Astrocyte (in vitro differentiated cells and primary cell): Measurements from ENCODE around the gene DNAJC5. TPM values are rescaled to one million over a fixed set of nuclear protein-coding genes. Genes with fewer than 3 reads are reported as not detected.

Source experiments
- DNase-seq: peaks from one replicate; pipeline ENCODE4 v3.0.0-alpha.2; 2010; ENCODE audit warnings: low read depth
- FAIRE-seq: peaks from 2 replicates; lab custom pipeline; 2011; peaks lifted over from hg19 to GRCh38; lab: Jason Lieb, UNC
- H2AFZ ChIP-seq: 2 replicates; pipeline ENCODE4 v1.6.0; 2012; ENCODE audit warnings: low read depth, low read length, inconsistent platforms
- H3K27ac ChIP-seq: 2 replicates; pipeline ENCODE4 v1.5.1; 2011; ENCODE audit warnings: low read depth, low read length, inconsistent platforms
- H3K27me3 ChIP-seq: 2 replicates; pipeline ENCODE4 v1.6.0; 2011; ENCODE audit warnings: low read length, inconsistent platforms; ENCODE audit not compliant: insufficient read depth
- H3K36me3 ChIP-seq: 2 replicates; pipeline ENCODE4 v1.5.1; 2011; ENCODE audit warnings: low read length, inconsistent platforms; ENCODE audit not compliant: insufficient read depth
- H3K4me1 ChIP-seq: 2 replicates; pipeline ENCODE4 v1.5.1; 2011; ENCODE audit warnings: low read length, inconsistent platforms; ENCODE audit not compliant: insufficient read depth
- H3K4me2 ChIP-seq: 2 replicates; pipeline ENCODE4 v1.6.0; 2012; ENCODE audit warnings: low read length, inconsistent platforms
- H3K4me3 ChIP-seq: 2 replicates; pipeline ENCODE4 v1.5.1; 2011; ENCODE audit warnings: low read depth, mild to moderate bottlenecking, low read length, inconsistent platforms; ENCODE audit not compliant: insufficient read depth
- H3K79me2 ChIP-seq: 2 replicates; pipeline ENCODE4 v1.6.0; 2012; ENCODE audit warnings: mild to moderate bottlenecking, low read length, inconsistent platforms; ENCODE audit not compliant: insufficient read depth
- H3K9ac ChIP-seq: 2 replicates; pipeline ENCODE4 v1.6.0; 2012; ENCODE audit warnings: mild to moderate bottlenecking, low read length, inconsistent platforms
- H3K9me3 ChIP-seq: 2 replicates; pipeline ENCODE4 v1.5.1; 2012; ENCODE audit warnings: low read depth, mild to moderate bottlenecking, low read length, inconsistent platforms; ENCODE audit not compliant: insufficient read depth
- H4K20me1 ChIP-seq: 2 replicates; pipeline ENCODE4 v1.6.0; 2012; ENCODE audit warnings: low read length, inconsistent platforms; ENCODE audit not compliant: insufficient read depth
- H3K27ac Mint-ChIP-seq: one replicate; pipeline ENCODE4 v1.8.0; 2021; ENCODE audit warnings: mild to moderate bottlenecking, mixed read lengths; ENCODE audit not compliant: unreplicated experiment
- H3K27me3 Mint-ChIP-seq: one replicate; pipeline ENCODE4 v1.8.0; 2021; ENCODE audit warnings: low read depth, mixed read lengths; ENCODE audit not compliant: unreplicated experiment
- H3K36me3 Mint-ChIP-seq: one replicate; pipeline ENCODE4 v1.8.0; 2021; ENCODE audit warnings: low read depth, mixed read lengths; ENCODE audit not compliant: unreplicated experiment
- H3K4me1 Mint-ChIP-seq: one replicate; pipeline ENCODE4 v1.8.0; 2021; ENCODE audit warnings: low read depth, mixed read lengths; ENCODE audit not compliant: unreplicated experiment
- H3K4me3 Mint-ChIP-seq: one replicate; pipeline ENCODE4 v1.8.0; 2021; ENCODE audit warnings: mild to moderate bottlenecking, moderate library complexity, mixed read lengths; ENCODE audit not compliant: unreplicated experiment
- H3K9me3 Mint-ChIP-seq: one replicate; pipeline ENCODE4 v1.8.0; 2021; ENCODE audit warnings: mild to moderate bottlenecking, mixed read lengths; ENCODE audit not compliant: unreplicated experiment
- CTCF ChIP-seq: IDR thresholded peaks from 2 replicates; pipeline ENCODE4 v1.5.1; 2011; ENCODE audit warnings: low read depth, mild to moderate bottlenecking, inconsistent platforms, low read length, moderate library complexity; ENCODE audit not compliant: insufficient read depth
- EZH2 ChIP-seq: IDR thresholded peaks from 2 replicates; pipeline ENCODE4 v1.6.1; 2012; ENCODE audit warnings: mild to moderate bottlenecking, low read length, inconsistent platforms; ENCODE audit not compliant: insufficient read depth
- total RNA-seq: library from RNA; stranded (reverse); gene quantifications from 2 replicates; pipeline ENCODE4 v1.2.1, GENCODE V29; 2021

The DNAJC5 gene
- total RNA-seq, 1 donor from 2014 or later, result 64.6 TPM

DNA sequence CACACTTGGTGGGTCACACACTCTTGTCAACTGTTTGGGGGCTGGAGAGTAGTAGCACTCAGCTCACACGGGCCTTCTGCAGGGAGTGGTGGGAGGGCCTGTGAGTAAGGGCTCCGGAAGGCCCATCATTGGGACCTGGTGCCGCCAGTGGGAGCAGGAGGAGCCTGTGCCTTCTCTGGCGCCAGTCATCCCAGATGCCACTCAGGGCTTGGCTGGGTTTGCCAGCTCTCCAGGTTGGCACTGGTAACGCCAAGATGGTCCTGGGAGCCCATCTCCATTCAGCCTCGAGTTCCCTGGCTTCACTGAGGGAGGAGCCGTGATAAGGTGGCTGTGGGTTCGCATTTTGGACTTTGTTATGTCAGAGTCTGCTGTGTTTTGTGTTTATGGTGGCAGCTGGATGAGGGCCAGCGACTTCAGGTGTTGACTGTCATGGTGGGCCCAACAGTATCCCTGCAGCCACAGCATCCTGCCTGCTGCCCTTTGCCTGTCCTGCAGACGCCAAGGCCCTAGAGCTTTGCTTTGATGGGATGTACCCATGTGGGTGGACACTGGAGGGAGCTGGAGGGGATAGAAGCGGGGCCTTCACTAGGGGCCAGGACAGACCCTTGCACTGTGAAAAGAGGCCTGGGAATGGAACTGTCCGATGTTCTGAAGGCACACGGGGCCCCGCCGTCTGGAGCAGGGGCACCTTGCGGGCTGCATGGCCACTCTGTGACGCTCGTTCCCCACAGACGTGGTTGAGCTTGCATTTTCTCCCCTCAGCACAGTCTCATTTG, 13.3 kb upstream of the DNAJC5 start:
- peaks cover 13% of the 10 kb centered on the region for H3K36me3 Mint-ChIP-seq
- TF ChIP-seq EZH2, result no peak
- no peak for TF ChIP-seq CTCF
- H3K27ac Mint-ChIP-seq, result no peak overlapping the region
- Histone ChIP-seq H3K4me2 (no peak overlapping the region), H3K27me3 (no peaks in the 10 kb centered on the region), H3K79me2 (peaks cover 73% of the 10 kb centered on the region), H3K9me3 (no peaks in the 10 kb centered on the region), H3K4me3 (no peak overlapping the region), H3K9ac (no peak overlapping the region), H3K4me1 (no peaks in the 10 kb centered on the region), H3K27ac (no peak overlapping the region), H3K36me3 (peaks cover 13% of the 10 kb centered on the region), H2AFZ (no peak overlapping the region), H4K20me1 (peaks cover 79% of the 10 kb centered on the region)
- H3K27me3 Mint-ChIP-seq, result no peaks in the 10 kb centered on the region
- no peaks in the 10 kb centered on the region for H3K9me3 Mint-ChIP-seq
- no peak overlapping the region for H3K4me3 Mint-ChIP-seq
- DNase-seq (no peak), FAIRE-seq (no peak)
- no peaks in the 10 kb centered on the region for H3K4me1 Mint-ChIP-seq

DNA sequence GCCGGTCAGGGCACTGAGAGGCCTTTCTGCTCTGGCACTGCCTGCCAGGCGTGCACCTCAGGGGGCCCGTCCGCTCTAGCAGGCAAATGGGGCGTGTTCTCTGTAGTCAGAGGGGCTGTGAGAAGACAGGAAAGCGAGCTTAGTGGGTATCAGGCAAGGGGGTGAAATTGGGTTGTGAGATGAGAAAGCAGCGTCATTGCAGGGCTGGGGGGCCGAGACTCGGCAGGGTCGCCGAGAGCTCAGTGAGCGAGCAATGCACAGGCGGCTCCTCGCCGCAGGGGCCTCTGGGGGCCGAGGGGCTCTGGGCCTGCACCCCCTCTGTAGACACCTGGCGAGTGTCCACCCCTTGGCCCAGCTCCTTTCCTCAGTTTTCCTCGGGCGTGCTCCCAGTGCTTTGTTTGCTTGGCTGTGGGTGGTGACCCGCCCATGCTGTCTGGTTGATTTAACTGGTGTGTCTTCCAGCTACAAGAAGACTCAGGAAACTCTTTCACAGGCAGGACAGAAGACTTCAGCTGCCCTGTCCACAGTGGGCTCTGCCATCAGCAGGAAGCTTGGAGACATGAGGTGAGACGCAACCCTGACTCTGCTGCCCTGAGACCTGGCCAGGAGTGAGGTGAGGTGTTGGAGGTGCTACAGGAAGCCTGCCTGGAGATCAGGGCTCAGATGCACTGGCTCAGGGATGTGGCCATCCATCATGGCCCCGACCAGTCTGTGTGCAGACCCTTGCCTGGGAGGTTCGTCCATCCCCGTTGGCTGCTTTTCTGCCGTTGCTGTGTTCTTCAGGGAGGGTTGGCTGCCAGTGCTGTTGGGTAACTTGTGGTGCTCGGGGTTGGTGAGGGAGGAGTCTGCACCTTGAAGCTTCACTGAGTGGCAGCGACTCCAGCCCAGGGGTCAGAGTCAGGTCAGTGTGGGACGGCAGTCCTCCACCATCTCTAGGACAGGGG, 12.4 kb upstream of the DNAJC5 start:
- no peak overlapping the region for H3K27ac ChIP-seq
- no peaks in the 10 kb centered on the region for H3K4me1 ChIP-seq
- no peak for DNase-seq
- TF ChIP-seq EZH2, result no peak
- TF ChIP-seq CTCF, result no peak
- no peaks in the 10 kb centered on the region for H3K9me3 Mint-ChIP-seq
- H3K36me3 ChIP-seq, result peaks cover 14% of the 10 kb centered on the region
- H3K4me1 Mint-ChIP-seq, result no peaks in the 10 kb centered on the region
- FAIRE-seq, result no peak
- no peaks in the 10 kb centered on the region for H3K9me3 ChIP-seq
- H3K27ac Mint-ChIP-seq, result no peak overlapping the region
- no peaks in the 10 kb centered on the region for H3K27me3 ChIP-seq
- H4K20me1 ChIP-seq, result peaks cover 82% of the 10 kb centered on the region
- peaks cover 16% of the 10 kb centered on the region for H3K36me3 Mint-ChIP-seq
- no peaks in the 10 kb centered on the region for H3K27me3 Mint-ChIP-seq
- peaks cover 75% of the 10 kb centered on the region for H3K79me2 ChIP-seq
- H3K9ac ChIP-seq, result no peak overlapping the region
- H3K4me3 Mint-ChIP-seq, result no peak overlapping the region
- H3K4me3 ChIP-seq, result no peak overlapping the region
- no peak overlapping the region for H2AFZ ChIP-seq
- H3K4me2 ChIP-seq, result no peak overlapping the region
